Adrenal gland (tissue), 5 donors: ENCODE measurements around the gene OSTF1.

ENCODE experiments used
- CTCF ChIP-seq, 6 experiments: fragments of 450-650 bp in 4 of 6; fragments of 200-600 bp in 2 of 6; sonication (generic) in 1 of 6; IDR thresholded peaks; 1 replicate in 5 of 6; 2 replicates in 1 of 6; pipeline versions ENCODE4 v1.5.1 to v1.8.0; 2016 to 2021; ENCODE audit warnings: antibody characterized with exemption in 6 of 6, mild to moderate bottlenecking in 2 of 6, moderate library complexity in 1 of 6
- POLR2A ChIP-seq, 2 donors: fragments of 450-650 bp; IDR thresholded peaks; one replicate each; pipeline ENCODE4 v1.6.1; 2017; ENCODE audit warnings: antibody characterized with exemption in 2 of 2, mild to moderate bottlenecking in 2 of 2, moderate library complexity in 1 of 2
- donor health status: DM: no; HTN: no; CAD: no.

DNA sequence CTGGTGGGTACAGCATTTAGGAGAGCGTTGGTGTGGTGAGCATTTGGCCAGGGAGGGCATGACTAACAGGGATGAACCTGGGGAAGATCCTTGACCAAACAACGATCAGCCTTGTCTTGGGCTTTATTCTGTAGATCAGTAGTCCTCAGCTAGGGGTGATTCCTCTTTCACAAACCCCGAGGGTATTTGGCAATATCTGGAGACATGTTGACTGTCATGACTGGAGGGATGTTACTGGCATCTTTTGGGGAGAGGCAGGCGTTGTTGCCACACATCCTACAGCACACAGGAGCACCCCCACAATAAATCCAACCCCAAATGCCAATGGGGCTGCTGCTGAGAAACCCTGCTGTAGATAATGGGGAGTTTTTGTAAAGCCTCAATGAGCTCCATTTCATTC lies 43.9 kb downstream of the OSTF1 start:
- TF ChIP-seq CTCF (IDR thresholded peaks at IDR 0.05) (no peak), POLR2A (IDR thresholded peaks at IDR 0.05) (no peak)
